ENCODE data around the gene CCDC182. TPM values are rescaled to one million over a fixed set of nuclear protein-coding genes. Genes with fewer than 3 reads are reported as not detected.

CCDC182 gene
- total and polyA plus RNA-seq, 2 experiments from 2014 or later: not detected

DNA sequence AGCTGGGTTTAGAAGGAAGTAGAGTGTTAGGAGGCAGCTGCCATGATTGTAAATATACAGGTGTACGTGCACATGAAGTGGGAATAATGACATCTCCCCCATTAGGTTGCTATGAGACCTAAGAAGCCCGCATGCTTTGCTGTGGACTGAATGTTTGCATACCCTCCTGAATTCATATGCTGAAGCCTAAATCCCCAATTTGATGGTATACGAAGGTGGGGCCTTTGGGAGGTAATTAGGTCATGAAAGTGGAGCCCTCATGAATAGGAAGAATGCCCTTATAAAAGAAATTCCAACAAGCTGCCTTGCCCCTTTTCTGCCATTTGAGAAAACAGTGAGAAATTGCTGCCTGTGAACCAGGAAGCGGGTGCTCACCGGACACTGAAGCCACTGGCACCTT, 44.0 kb downstream of the CCDC182 start:
- no peaks in the 10 kb centered on the region for H3F3A ChIP-seq (replicated peaks; ENCODE audit: low read depth)
- no peak overlapping the region for H2AFZ ChIP-seq
- H3K36me3 ChIP-seq (ENCODE audit: insufficient read depth): no peaks in the 10 kb centered on the region
- H3K36me3 Mint-ChIP-seq (ENCODE audit: low read depth): no peaks in the 10 kb centered on the region
- H3K4me1 Mint-ChIP-seq: peaks cover 3% of the 10 kb centered on the region
- no peaks in the 10 kb centered on the region for H3K9me2 ChIP-seq (ENCODE audit: insufficient read depth)
- DNase-seq (ENCODE audit: low spot score): no peak
- no peak for ATAC-seq
- no peak for TF ChIP-seq STAT1 (IDR thresholded peaks at IDR 0.05; ENCODE audit: unreplicated experiment)
- no peak for TF ChIP-seq CTCF (conservative IDR thresholded peaks at IDR 0.05; ENCODE audit: low read depth in 2 of 2)
- TF ChIP-seq EZH2 (IDR thresholded peaks at IDR 0.05; ENCODE audit: low read depth, unreplicated experiment): no peak
- no peak for TF ChIP-seq JUNB (IDR thresholded peaks at IDR 0.05; ENCODE audit: unreplicated experiment)
- TF ChIP-seq ZNF114 (CRISPR knock-in tag; IDR thresholded peaks at IDR 0.05): no peak
- TF ChIP-seq POLR2AphosphoS5 (IDR thresholded peaks at IDR 0.05; ENCODE audit: low read depth): no peak
- TF ChIP-seq ZNF331 (CRISPR knock-in tag; IDR thresholded peaks at IDR 0.05; ENCODE audit: low read depth): no peak
- TF ChIP-seq CREB1 (CRISPR knock-in tag; IDR thresholded peaks at IDR 0.05; ENCODE audit: low read depth): no peak
- TF ChIP-seq, protein P1, sequence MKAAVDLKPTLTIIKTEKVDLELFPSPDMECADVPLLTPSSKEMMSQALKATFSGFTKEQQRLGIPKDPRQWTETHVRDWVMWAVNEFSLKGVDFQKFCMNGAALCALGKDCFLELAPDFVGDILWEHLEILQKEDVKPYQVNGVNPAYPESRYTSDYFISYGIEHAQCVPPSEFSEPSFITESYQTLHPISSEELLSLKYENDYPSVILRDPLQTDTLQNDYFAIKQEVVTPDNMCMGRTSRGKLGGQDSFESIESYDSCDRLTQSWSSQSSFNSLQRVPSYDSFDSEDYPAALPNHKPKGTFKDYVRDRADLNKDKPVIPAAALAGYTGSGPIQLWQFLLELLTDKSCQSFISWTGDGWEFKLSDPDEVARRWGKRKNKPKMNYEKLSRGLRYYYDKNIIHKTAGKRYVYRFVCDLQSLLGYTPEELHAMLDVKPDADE (IDR thresholded peaks at IDR 0.05): no peak
- TF ChIP-seq, protein P2, sequence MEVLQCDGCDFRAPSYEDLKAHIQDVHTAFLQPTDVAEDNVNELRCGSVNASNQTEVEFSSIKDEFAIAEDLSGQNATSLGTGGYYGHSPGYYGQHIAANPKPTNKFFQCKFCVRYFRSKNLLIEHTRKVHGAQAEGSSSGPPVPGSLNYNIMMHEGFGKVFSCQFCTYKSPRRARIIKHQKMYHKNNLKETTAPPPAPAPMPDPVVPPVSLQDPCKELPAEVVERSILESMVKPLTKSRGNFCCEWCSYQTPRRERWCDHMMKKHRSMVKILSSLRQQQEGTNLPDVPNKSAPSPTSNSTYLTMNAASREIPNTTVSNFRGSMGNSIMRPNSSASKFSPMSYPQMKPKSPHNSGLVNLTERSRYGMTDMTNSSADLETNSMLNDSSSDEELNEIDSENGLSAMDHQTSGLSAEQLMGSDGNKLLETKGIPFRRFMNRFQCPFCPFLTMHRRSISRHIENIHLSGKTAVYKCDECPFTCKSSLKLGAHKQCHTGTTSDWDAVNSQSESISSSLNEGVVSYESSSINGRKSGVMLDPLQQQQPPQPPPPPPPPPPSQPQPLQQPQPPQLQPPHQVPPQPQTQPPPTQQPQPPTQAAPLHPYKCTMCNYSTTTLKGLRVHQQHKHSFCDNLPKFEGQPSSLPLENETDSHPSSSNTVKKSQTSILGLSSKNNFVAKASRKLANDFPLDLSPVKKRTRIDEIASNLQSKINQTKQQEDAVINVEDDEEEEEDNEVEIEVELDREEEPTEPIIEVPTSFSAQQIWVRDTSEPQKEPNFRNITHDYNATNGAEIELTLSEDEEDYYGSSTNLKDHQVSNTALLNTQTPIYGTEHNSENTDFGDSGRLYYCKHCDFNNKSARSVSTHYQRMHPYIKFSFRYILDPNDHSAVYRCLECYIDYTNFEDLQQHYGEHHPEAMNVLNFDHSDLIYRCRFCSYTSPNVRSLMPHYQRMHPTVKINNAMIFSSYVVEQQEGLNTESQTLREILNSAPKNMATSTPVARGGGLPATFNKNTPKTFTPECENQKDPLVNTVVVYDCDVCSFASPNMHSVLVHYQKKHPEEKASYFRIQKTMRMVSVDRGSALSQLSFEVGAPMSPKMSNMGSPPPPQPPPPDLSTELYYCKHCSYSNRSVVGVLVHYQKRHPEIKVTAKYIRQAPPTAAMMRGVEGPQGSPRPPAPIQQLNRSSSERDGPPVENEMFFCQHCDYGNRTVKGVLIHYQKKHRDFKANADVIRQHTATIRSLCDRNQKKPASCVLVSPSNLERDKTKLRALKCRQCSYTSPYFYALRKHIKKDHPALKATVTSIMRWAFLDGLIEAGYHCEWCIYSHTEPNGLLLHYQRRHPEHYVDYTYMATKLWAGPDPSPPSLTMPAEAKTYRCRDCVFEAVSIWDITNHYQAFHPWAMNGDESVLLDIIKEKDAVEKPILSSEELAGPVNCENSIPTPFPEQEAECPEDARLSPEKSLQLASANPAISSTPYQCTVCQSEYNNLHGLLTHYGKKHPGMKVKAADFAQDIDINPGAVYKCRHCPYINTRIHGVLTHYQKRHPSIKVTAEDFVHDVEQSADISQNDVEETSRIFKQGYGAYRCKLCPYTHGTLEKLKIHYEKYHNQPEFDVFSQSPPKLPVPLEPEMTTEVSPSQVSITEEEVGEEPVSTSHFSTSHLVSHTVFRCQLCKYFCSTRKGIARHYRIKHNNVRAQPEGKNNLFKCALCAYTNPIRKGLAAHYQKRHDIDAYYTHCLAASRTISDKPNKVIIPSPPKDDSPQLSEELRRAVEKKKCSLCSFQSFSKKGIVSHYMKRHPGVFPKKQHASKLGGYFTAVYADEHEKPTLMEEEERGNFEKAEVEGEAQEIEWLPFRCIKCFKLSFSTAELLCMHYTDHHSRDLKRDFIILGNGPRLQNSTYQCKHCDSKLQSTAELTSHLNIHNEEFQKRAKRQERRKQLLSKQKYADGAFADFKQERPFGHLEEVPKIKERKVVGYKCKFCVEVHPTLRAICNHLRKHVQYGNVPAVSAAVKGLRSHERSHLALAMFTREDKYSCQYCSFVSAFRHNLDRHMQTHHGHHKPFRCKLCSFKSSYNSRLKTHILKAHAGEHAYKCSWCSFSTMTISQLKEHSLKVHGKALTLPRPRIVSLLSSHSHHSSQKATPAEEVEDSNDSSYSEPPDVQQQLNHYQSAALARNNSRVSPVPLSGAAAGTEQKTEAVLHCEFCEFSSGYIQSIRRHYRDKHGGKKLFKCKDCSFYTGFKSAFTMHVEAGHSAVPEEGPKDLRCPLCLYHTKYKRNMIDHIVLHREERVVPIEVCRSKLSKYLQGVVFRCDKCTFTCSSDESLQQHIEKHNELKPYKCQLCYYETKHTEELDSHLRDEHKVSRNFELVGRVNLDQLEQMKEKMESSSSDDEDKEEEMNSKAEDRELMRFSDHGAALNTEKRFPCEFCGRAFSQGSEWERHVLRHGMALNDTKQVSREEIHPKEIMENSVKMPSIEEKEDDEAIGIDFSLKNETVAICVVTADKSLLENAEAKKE (CRISPR knock-in tag; IDR thresholded peaks at IDR 0.05): no peak
- TF ChIP-seq, protein P3, sequence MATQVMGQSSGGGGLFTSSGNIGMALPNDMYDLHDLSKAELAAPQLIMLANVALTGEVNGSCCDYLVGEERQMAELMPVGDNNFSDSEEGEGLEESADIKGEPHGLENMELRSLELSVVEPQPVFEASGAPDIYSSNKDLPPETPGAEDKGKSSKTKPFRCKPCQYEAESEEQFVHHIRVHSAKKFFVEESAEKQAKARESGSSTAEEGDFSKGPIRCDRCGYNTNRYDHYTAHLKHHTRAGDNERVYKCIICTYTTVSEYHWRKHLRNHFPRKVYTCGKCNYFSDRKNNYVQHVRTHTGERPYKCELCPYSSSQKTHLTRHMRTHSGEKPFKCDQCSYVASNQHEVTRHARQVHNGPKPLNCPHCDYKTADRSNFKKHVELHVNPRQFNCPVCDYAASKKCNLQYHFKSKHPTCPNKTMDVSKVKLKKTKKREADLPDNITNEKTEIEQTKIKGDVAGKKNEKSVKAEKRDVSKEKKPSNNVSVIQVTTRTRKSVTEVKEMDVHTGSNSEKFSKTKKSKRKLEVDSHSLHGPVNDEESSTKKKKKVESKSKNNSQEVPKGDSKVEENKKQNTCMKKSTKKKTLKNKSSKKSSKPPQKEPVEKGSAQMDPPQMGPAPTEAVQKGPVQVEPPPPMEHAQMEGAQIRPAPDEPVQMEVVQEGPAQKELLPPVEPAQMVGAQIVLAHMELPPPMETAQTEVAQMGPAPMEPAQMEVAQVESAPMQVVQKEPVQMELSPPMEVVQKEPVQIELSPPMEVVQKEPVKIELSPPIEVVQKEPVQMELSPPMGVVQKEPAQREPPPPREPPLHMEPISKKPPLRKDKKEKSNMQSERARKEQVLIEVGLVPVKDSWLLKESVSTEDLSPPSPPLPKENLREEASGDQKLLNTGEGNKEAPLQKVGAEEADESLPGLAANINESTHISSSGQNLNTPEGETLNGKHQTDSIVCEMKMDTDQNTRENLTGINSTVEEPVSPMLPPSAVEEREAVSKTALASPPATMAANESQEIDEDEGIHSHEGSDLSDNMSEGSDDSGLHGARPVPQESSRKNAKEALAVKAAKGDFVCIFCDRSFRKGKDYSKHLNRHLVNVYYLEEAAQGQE (IDR thresholded peaks at IDR 0.05; ENCODE audit: unreplicated experiment): no peak
- TF ChIP-seq EZH2phosphoT487 (IDR thresholded peaks at IDR 0.05; ENCODE audit: unreplicated experiment): no peak
- TF ChIP-seq NANOG (IDR thresholded peaks at IDR 0.05; ENCODE audit: borderline replicate concordance): no peak
- H3K4me2 ChIP-seq: no peak overlapping the region
- H3K27me3 ChIP-seq (ENCODE audit: insufficient read depth): no peaks in the 10 kb centered on the region
- H3K4me3 Mint-ChIP-seq: no peak overlapping the region
- H3K4me1 ChIP-seq (ENCODE audit: insufficient read depth): no peaks in the 10 kb centered on the region; the same call in 1 of the 2 replicates
- no peaks in the 10 kb centered on the region for H3K79me2 ChIP-seq (replicated peaks; ENCODE audit: insufficient read depth)
- no peak overlapping the region for H3K4me3 ChIP-seq
- no peaks in the 10 kb centered on the region for H4K20me1 ChIP-seq (replicated peaks; ENCODE audit: insufficient read depth)
- H3K27ac Mint-ChIP-seq: no peak overlapping the region
- no peaks in the 10 kb centered on the region for H3K27me3 Mint-ChIP-seq (ENCODE audit: insufficient read depth, low read depth, poor library complexity)
- no peak overlapping the region for H3K27ac ChIP-seq (ENCODE audit: low read depth)
- no peaks in the 10 kb centered on the region for H3K9me3 Mint-ChIP-seq
